ENCODE measurements around the gene WTIP.
"Not testable (repeated sequence)": the region's sequence is repeated elsewhere in the genome, so short reads cannot be mapped to it uniquely, and the experiment has no call there.

The WTIP gene

DNA sequence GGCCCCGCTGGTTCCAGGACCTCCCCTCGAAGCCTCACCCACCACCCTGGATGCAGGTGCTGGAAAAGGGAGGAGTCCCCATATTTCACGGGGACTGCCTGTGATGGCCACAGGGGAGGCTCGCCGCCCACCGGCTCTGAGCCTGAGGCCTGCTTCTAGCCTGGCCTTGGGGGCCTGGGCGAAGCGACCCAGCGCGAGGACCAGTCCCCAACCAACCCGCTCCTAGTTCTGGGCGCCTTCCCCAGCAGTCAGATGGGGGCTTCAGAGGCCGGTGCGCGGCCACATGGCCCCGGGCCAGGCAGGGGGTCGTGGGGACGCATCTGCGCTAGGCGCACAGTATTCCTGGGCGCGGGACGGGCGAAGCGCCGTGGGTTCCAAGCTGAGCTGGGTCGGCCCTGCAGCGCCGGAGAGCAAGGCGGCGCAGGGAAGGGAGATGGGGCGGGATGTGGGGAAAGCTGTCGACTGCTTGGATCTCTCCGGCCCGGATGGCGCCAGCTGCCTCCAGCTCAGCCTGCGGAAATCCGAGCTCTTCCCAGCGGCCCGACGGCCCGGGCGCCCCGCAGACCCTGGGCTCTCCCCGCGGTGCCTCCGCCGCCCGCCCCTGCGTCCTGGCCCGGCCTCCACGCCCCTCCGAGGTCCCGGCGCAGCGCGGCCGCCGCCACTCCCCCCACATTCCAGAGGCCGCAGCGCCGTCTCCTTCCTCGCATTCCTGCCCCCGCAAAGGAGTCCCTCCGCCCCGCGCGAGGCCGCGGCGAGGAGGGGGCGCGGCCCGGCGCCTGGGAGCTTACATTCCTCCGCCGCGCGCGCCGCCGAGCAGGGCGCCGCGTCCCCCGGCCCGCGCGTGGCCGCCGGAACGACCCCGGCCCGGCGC is at the start of gene WTIP:
Gene WTIP (plus strand): TSS at position 788 of the 871 bp plus-strand sequence. CDS start 217 bp downstream, outside the sequence.
- no peak for DNase-seq

DNA sequence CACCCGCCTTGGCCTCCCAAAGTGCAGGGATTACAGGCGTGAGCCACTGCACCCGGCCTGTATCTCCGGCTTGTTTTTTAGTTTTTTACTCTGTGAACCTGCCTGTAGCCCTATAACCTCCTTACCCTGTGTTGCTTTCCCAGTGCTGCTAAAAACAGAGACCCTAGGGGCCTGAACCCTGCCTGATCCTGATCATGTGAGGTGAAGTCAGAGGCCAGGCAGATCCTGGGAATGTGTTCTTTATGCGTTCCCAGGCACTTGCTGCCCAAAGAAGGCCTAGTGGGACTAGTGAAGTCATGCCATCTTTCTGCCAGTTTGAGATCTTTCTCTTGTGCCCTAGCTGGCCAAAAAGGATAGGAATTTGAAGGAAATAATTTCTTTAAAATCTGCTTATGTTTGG is 48.8 kb upstream of the WTIP start:
- no peak for DNase-seq

GRCh38 chr19:34436716-34437115 is 44.8 kb upstream of the WTIP start:
- no peak for DNase-seq

DNA sequence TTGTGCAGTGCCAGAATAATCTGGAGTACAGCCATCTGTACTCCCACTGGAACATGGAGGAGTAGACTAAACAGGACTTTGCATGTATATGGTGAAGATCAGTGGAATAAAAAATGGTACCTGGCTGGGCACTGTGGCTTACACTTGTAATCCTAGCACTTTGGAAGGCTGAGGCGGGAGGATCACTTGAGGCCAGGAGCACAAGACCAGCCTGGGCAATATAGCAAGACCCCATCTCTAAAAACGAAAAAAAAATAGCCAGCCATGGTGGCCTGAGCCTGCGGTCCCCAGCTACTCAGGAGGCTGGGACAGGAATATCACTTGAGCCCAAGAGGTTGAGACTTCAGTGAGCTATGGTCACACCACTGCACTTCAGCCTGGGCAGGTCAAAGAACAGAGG is 33.4 kb upstream of the WTIP start:
- DNase-seq: no peak

GRCh38 chr19:34452723-34453122 is 28.8 kb upstream of the WTIP start:
- no peak for DNase-seq

GRCh38 chr19:34454091-34454490 is 27.5 kb upstream of the WTIP start:
- DNase-seq: no peak

DNA sequence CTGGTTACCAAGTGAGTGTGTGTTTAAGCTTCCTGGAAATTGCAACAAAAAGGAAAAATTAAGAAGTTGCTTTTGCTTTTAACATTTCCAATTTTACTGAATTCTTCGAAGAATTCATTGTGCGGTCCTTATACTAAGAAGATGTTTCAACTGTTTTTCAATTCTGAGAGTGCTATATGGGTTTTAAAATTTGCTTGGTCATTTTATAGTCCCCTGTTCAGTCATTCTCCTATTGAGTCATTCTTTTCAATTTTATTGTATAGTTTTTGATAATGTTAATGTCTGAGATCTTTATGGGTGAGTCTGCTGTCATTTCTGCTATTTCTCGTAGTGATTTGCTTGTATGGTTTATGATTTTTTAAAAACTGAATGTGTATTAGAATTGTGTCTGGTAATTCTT is 26.9 kb upstream of the WTIP start:
- DNase-seq: no peak

GRCh38 chr19:34455783-34456480 is 25.6 kb upstream of the WTIP start:
- DNase-seq: not testable (repeated sequence)

- DNase-seq: no peak
Measured at GRCh38 chr19:34457446-34457845, 24.1 kb upstream of the WTIP start.

- DNase-seq: no peak
Measured at GRCh38 chr19:34458677-34459076, 22.9 kb upstream of the WTIP start.

GRCh38 chr19:34459614-34460013 is 21.9 kb upstream of the WTIP start:
- peak; percentile 14 for DNase-seq

GRCh38 chr19:34461375-34462100 is 20.0 kb upstream of the WTIP start:
- DNase-seq: no peak

DNA sequence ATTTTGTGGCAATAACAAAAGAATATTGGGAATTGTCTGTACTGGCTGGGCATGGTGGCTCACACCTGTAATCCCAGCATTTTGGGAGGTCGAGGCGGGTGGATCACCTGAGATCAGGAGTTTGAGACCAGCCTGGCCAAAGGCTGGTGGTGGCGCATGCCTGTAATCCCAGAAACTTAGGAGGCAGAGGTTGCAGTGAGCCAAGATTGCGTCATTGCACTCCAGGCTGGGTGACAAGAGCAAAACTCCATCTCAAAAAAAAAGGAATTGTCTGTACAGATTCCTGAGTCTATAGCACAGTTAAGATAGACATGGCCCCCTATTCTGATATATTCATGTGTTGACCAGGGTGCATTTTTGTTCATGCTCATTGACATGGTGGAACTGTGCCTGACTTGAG is 16.8 kb upstream of the WTIP start:
- not testable (repeated sequence) for DNase-seq

DNA sequence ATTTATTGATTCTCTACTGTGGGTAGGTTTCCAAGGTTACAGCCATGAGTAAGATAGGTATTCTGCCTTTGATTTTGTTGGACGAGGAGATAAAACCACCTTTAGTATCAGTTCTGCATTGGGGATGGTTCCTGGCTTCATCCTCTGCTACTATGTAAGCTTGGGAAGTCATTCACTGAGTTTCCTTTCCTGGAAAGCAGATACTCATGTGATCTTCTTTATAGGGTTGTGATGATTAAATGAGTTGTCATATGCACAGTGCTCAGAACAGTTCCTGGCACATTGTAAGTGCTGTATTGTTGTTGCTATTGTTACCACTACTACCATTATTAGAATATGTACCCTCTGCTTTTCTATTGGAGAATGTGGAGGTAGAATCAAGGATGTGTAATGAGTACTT is 13.1 kb upstream of the WTIP start:
- no peak for DNase-seq

DNA sequence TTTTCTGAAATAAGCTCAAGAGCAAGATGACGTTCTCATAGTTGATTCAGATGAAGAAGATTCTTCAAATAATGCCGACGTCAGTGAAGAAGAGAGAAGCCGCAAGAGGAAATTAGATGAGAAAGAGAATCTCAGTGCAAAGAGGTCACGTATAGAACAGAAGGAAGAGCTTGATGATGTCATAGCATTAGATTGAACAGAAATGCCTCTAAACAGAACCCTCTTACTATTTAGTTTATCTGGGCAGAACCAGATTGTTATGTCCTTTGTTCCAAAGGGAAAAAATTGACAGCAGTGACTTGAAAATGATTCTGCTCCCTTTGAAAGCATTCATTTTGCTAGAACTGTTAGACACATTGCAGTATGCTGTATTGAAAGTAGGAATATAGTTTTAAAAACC is 12.5 kb upstream of the WTIP start:
- not testable (repeated sequence) for DNase-seq

GRCh38 chr19:34471906-34472700 is 9.5 kb upstream of the WTIP start:
- DNase-seq: no peak

DNA sequence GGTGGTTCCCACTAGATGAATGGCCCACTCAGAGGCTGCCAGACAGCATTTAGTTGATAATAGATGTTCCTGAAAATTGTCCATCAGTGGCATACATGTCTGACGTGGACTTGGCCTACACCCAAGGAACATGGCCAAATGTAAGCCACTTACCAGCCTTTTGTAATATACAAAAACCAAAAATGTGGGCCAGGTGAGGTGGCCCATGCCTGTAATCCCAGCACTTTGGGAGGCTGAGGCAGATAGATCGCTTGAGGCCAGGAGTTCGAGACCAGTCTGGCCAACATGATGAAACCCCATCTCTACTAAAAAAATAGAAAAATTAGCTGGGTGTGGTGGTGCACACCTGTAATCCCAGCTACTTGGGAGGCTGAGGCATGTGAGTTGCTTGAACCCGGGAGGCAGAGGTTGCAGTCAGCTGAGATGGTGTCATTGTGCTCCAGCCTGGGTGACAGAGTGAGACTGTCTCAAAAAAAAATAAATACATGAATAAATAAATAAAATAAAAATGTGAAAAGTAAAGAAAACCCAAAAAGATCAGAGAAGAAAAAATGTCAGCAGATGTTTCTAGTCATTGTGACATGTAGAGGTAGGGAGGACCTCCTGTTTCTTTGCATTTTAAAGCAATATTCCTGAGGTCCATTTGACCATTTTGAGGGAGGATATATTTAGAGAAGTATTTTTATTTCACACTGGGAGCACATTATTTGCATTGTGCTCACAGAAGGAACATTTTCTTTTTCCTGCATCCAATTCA is 7.1 kb upstream of the WTIP start:
- no peak for DNase-seq

DNA sequence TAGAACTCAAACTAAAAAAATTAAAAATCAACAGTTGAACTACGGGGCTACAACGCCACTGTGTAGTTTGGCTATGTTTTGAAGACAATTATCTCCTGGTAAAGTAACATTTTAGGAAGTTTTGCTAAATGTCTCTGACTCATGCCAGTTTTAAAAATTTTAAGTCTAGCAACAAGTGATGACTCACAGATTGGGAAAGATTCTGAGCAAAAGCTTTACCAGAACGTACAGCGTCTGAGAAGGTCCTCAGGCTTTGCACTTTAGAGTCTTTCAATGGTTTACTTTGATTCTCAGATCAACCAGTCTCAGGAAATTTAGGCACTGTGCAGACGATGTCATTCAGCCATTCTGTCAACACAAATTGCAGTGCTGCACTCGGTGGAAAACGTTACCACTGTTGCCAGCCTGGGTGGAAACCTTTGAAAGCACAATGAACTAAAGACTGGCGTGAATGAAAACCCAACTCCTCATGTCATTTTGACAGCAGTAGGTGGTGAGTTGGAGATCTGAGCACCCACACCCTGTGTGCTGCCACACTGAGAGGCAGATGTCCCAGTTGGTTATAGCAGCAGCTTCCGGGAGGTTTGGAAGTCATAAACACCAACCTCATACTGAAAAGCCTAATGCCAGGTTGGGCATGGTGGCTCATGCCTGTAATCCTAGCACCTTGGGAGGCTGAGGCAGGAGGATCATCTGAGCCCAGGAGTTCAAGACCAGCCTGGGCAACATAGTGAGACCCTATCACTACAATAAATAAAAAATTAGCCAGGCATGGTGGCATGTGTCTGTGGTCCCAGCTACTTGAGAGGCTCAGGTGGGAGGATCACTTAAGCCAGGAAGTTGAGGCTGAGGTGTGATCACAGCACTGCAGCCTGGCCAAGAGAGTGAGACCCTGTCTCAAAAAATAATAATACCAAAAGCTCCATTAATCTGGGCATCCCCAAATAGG is 6.3 kb upstream of the WTIP start:
- DNase-seq: no peak

- DNase-seq: no peak
Measured at GRCh38 chr19:34475975-34476594, 5.5 kb upstream of the WTIP start.

- not testable (repeated sequence) for DNase-seq
Measured at GRCh38 chr19:34478496-34478895, 3.1 kb upstream of the WTIP start.
